ENCODE results near the gene CNBD2.
"Not testable (repeated sequence)": the region's sequence is repeated elsewhere in the genome, so short reads cannot be mapped to it uniquely, and the experiment has no call there.

CNBD2 gene

GRCh38 chr20:35975576-35976373 lies 7.4 kb downstream of the CNBD2 start:
- DNase-seq (ENCODE audit: low read depth): no peak

GRCh38 chr20:35978041-35978513 lies 9.7 kb downstream of the CNBD2 start:
- peak; percentile 27 for DNase-seq (ENCODE audit: low read depth)

DNA sequence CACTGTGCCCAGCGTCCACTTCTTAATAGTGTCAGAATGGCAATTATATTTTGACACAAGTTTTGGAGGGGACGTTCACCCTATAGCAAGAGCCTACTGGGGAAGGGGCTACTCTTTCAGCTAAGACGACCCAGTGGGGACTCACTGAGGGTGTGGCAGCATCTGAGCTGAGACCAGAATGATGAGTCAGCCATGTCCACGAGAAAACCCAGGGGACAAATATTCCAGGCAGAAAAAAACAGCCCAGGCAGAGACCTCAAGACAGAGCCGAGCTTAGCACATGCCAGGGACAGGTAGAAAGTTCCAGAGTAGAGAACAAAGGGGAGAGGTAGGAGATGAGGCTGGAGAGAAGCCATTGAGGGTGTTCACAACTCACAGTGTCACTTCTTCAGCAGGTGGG lies 11.2 kb downstream of the CNBD2 start:
- DNase-seq (ENCODE audit: low read depth): no peak

- no peak for DNase-seq (ENCODE audit: low read depth)
These were observed 13.6 kb downstream of the CNBD2 start for GRCh38 chr20:35981969-35982368.

GRCh38 chr20:35984382-35984781 lies 16.0 kb downstream of the CNBD2 start:
- no peak for DNase-seq (ENCODE audit: low read depth)

GRCh38 chr20:35985806-35986205 lies 17.4 kb downstream of the CNBD2 start:
- DNase-seq (ENCODE audit: low read depth): no peak

DNA sequence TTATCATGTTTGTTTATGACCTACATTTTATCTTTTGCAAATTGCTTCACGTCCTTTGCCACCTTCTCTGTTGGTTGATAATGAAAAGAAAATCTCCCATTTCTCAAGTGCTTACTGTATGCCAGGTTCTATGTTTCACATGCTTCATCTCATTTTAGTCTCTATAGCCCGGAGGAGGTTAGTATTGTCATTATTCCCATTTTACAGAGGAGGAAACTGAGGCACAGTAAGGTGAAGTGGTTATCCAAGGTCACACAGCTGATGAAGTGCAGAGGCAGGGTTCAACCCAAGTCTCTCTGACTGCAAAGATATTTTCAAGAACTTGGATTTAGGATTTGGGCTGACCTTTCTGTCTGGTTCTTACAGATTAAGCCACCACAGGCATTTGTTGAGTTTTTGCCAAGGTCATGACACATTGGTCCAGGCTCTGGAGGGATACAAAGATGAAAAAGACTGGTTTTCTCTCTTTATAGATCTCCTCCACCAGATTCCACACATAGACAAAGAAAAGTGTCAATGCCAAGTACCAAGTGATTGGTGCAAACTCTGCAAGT lies 20.6 kb downstream of the CNBD2 start:
- peak; percentile 38 for DNase-seq (ENCODE audit: low read depth)

DNA sequence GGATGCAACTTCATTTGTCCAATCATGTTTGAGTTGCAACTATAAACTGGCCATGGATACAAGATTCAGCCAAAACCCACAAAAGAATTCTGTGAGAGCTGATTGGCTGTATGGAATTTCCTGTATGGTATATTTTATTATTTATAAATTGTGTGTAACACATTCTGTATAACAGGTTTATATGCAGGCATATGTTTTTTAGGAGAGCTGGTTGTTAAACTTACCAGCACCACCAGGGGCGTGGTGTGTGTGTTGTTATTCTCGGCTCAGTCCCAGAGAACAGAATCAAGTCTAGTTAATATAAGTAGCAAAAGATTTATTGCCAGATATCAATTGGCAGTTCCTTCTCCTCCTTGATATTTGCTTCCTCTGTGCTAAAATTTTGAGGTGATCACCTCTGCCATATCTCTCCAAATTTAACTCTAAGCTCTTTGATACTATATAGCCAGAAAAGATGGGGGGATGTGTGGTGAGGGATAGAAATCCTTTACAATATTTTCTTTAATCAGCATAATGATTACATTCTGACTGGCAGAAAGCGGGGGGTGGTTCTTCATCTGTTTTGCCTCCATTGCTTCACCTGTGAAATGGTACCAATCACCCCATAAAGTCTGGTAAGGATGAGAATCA lies 22.9 kb downstream of the CNBD2 start:
- DNase-seq (ENCODE audit: low read depth): peak; percentile 41

- peak; percentile 73 for DNase-seq (ENCODE audit: low read depth)
These were observed 24.4 kb downstream of the CNBD2 start for GRCh38 chr20:35992713-35993335.

DNA sequence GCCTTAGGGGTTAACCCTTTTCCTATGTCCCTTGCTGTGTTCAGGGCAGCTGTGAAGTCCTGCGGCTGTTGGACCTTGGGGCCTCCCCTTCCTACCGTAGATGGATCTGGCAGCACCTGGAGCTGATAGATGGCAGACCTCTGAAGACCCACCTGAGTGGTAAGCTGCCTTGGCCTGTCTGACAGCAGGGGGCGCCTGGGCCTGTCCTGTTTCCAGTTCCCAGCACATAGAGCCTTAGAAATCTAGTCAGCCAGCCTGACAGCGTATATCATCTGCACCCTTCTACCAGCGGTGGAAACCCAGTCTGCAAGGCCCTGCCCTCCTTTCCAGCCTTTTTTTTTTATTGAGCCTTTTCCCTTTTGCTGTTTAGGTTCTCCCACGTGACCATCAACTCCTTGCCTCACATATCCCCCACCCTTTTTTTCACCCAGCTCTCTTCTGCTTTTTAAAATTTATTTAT lies 26.6 kb downstream of the CNBD2 start:
- peak; percentile 79 for DNase-seq (ENCODE audit: low read depth)

- DNase-seq (ENCODE audit: low read depth): not testable (repeated sequence)
These were observed 28.1 kb downstream of the CNBD2 start for GRCh38 chr20:35996492-35996891.

DNA sequence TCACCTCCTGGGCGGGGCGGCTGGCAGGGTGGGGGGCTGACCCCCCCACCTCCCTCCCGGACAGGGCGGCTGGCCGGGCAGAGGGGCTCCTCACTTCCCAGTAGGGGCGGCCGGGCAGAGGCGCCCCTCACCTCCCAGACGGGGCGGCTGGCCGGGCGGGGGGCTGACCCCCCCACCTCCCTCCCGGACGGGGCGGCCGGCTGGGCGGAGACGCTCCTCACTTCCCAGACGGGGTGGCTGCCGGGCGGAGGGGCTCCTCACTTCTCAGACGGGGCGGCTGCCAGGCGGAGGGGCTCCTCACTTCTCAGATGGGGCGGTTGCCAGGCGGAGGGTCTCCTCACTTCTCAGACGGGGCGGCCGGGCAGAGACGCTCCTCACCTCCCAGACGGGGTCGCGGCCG lies 32.9 kb downstream of the CNBD2 start:
- not testable (repeated sequence) for DNase-seq (ENCODE audit: low read depth)

- no peak for DNase-seq (ENCODE audit: low read depth)
These were observed 34.5 kb downstream of the CNBD2 start for GRCh38 chr20:36002855-36003254.

DNA sequence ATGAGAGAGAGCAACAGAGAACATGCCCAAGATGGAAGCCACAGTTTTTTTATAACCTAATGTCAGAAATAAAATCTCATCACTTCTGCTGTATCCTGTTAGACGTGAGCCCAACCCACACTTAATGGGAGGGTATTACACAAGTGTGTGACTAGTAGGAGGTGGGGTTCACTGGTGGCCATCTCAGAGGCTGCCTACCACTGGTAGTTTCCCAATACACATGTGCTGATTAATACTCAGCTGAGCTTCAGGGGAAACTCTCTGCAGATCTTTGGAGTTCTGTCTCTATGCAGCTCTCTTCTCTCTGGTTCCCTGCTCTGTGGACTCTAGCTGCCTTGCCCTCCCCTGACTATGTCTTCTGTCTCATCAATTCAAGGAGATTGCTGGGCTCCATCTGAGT lies 35.7 kb downstream of the CNBD2 start:
- no peak for DNase-seq (ENCODE audit: low read depth)

- DNase-seq (ENCODE audit: low read depth): no peak
These were observed 40.2 kb downstream of the CNBD2 start for GRCh38 chr20:36008461-36009035.

DNA sequence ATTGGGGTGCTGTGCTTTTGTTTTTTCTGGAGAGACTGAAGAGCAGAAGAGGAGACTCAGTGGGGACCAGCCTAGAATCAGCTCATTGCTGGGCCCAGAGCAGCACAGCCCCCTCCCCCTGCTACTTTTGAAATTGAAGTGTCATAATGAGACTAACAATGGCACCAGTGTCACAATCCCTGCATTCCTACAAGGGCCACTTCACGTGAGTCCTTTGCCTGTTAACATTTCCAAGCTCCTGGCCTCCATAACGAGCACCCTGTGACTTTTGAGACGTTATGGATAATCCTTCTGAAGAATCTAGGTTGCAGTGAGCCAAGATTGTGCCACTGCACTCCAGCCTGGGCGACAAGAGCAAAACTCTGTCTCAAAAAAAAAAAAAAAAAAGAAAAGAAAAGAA lies 41.7 kb downstream of the CNBD2 start:
- DNase-seq (ENCODE audit: low read depth): no peak

- DNase-seq (ENCODE audit: low read depth): no peak
These were observed 42.4 kb downstream of the CNBD2 start for GRCh38 chr20:36010825-36011224.

DNA sequence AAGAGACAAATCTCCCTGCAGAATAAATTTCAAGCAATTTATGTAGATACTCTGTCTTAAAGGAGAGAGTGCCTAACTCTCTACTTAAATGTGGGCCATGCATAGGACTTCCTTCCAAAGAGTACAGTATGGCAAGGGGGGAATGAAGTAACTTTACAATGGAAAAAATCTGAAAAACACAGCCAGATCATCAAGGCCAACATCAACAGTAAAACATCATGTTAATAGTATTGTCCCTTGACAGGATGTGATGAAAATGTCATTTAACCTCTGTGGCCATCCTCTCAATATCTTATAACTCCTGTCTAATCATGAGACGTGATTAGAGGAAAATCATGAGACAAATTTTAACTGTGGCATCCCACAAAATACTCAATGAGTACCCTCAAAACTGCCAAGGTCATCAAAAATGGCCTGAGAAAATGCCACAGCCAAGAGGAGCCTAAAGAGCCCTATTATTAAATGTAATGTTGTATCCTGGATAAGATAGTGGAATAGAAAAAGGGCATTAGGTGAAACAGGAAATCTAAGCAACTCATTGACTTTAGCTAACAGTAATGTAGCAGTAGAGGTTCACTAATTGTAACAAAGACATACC lies 47.5 kb downstream of the CNBD2 start:
- DNase-seq (ENCODE audit: low read depth): no peak

- DNase-seq (ENCODE audit: low read depth): peak; percentile 92
These were observed 48.9 kb downstream of the CNBD2 start for GRCh38 chr20:36017048-36017951.

DNA sequence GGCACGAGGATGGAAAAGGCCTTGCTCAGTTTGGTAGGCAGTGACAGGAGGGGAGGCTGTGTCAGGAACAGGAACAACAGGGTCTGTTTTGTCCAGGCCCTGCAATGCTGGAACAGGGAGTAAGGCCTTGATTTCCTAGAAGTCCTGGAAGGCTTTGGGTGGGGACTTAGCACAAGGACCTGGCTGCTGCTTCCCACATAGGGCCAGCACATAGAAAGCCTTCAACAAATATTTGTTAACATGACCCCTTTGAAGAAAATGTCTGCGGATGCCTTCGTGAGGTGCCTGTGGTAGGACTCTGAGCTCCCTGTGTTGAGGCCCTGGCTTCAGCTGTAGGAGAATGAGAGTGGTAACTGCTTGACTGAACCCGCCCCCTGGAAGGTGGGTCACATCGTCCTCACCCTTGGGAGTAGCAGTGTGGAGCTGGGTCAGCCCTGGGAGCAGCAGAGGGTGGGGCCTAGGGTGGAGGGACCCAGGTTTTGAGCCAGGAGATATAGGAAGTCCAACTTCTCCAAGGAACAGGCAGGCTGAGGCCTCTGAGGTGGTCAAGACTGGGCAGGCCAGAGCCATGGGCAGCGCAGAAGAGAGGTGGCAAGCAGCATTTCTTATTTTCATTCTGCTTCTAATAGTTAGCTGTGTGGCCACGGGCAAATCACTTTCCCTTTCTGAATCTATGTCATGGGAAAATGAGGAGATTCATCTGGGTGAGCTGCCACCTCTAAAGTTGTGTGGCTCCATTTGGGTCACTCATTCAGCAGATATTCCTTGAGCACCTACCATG lies 50.0 kb downstream of the CNBD2 start:
- DNase-seq (ENCODE audit: low read depth): no peak
